Stimulated activated CD8-positive, alpha-beta memory T cell treated with anti-CD3 and anti-CD28 coated beads, Interleukin-7, amount 100 ng/mL, for 48 hours (primary cell): ENCODE data around the gene MBLAC1.

Source experiments
- DNase-seq, 2 donors: peaks; one replicate each; pipeline ENCODE4 v3.0.0-alpha.2; 2020; ENCODE audit warnings: low read depth in 1 of 2; ENCODE audit errors: extremely low read depth in 1 of 2

Gene MBLAC1

DNA sequence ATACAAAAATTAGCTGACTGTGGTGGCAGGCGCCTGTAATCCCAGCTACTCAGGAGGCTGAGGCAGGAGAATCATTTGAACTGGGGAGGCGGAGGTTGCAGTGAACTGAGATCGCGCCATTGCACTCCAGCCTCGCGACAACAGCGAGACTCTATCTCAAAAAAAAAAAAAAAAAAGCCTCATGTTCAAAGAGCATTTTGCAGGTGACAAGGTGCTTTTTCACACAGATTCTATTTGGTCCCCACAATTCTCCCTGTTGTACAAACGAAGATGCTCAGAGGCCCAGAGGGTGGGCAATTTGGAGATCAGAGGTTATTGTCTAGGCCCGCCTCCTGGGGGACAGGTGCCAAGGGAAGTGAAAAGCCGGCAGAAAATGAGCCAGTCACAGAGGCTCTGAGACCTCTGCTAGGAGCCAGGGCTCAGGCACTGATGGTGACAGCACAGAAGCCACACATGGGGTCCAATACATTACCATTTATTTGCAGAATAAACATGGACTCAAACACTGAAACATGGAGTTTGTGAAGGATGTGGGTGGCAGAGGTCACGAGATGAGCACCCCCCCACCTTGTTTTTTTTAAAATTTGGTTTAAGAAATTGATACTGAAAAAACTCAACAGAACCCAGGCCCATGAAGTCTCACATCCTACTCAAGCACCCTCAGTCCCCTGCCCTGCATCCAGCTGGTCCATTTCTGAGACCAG is 42.5 kb downstream of the MBLAC1 start:
- DNase-seq, result no peak

GRCh38 chr7:100170101-100170897 is 43.5 kb downstream of the MBLAC1 start:
- DNase-seq, result no peak

- no peak for DNase-seq
Measured at GRCh38 chr7:100171087-100171681, 44.4 kb downstream of the MBLAC1 start.

- no peak for DNase-seq
Measured at GRCh38 chr7:100171840-100172239, 45.1 kb downstream of the MBLAC1 start.

GRCh38 chr7:100173806-100174495 is 47.2 kb downstream of the MBLAC1 start:
- no peak for DNase-seq

DNA sequence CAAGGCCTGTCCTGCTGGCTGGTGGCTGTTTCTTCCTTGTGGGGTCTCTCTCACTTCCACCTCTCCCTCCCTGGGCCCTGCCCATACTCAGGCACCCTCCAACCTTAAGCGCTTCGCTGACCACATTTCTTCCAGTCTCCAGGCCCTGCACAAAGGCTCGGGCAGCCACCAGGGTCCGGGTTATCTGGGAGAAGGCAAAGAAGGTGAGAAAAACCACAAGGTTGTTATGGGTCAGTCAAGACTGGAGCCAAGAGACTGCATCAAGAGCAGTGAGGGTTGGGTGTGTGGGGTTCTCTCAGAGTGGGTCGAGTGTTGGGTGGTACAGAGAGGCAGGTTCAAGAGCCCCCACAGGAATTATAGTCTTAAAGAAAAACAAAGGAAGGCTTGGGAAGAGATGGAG is 47.8 kb downstream of the MBLAC1 start:
- DNase-seq, result no peak

GRCh38 chr7:100175296-100175935 is 48.6 kb downstream of the MBLAC1 start:
- DNase-seq, result no peak

DNA sequence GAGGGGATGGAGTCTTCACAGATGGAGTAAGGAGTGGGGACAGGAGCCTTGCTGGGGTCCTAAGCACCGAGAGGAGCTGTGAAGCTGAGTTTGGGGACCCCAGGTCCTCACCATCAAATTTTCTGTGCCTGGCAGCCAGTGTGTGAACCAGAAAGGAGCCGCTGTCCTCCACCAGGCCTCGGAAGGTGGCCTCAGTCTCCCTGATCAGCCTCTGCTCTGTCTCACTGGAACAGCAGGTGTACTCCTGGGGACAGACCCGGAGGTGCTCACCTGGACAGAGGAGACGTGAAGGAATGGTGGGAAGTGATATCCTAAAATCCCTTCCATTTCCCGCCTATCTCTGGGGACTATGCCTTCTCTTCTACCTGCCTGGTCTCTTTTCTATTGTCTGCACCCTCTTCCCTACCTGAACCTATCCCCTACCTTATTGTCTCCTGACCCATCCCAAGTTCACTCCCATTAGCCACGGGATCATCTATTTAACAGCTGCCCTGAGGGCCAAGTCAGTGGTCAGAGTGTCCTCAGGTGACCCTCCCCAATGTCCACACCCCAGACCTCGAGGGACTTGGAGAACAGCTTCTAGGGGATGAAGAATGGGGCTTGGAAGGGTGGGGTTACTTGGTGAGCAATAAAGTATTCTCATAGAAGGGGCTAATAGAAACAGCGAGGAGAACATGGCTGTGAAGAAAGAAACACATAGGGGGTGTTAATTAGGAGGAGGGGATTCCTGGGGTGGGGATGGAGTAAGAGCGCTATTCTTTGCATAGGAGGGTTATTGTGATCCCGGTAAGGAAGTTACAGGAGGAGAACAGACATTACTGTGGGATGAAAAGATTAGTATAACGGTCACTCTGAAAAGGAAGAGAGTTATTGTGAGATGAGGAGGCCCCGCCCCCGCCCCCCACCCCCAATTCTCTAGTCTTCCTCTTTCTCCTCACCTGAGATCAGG is 49.6 kb downstream of the MBLAC1 start:
- no peak for DNase-seq

DNA sequence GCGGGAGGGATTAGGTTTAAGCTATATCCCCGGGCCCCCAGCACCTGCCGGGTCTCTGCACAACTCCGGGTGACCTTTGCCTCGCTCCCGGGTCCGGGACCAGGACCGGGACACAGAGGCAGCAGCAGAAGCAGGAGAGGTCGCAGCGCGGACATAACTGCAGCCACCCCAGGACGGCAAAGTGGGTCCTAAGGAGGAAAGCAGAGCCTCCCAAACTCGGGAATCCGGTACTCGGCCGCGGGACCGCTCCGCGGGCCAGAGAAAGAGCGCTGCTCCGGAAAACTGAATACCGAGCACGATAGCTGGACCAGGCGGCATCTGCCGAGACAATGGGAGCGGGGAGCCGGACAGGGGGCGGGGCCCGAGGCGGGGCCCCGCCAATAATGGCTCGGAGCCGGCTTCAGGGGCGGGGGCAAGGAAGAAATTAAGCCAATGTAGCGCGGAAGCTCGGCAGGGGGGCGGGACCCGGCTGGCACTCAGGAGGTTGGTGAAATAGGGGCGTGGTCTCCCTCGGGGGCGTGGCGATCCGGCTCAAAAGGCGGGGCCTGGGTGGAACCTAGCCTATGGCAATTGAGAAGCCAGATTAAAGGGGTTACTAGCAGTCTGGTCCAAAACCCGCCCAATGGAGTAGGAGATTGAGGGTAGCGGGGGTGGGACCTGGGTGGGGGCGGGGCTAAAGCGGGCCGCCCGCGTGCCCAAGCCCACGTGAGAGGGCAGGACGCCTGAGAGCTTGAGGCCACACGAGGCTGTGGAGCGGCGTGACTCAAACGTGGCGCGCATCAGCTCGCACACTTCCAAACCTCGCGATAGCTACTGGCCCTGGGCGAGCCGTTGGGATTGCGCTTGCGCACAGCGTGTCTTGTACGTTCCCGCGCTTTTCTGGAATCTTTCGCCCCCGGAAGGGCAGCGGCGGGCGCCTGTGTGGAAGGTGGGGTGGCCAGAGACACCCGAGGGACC is 50.6 kb downstream of the MBLAC1 start, which contains the start of the genes GPC2 and STAG3:
Gene GPC2, minus strand, starts transcription at position 337 of the 957 bp plus-strand sequence. Its CDS starts 182 bp downstream, at position 155.
Gene STAG3, plus strand, starts transcription at position 874 of the 957 bp plus-strand sequence. CDS start 2,639 bp downstream, outside the sequence.
- peak; percentile 91 to 97 for DNase-seq
